ENCODE data around the gene SUCLG2.

- TF ChIP-seq POLR2A (IDR thresholded peaks at IDR 0.05; ENCODE audit: low read depth, low read length) (no peak), POLR2AphosphoS5 (IDR thresholded peaks at IDR 0.05; ENCODE audit: low read depth, low read length) (no peak), TAF1 (IDR thresholded peaks at IDR 0.05; ENCODE audit: low read depth, low read length) (no peak)
Measured at GRCh38 chr3:67357610-67358458, 296.6 kb downstream of the SUCLG2 start.

All from GM12891 (cell line).